Stimulated activated CD4-positive, alpha-beta T cell treated with anti-CD3 and anti-CD28 coated beads, Interleukin-1b, Interleukin-23, amount 100 ng/mL, for 4 hours (primary cell): Measurements from ENCODE around the gene ZNF607.

Experiments used
- DNase-seq, 2 donors: peaks; one replicate each; pipeline ENCODE4 v3.0.0-alpha.2; 2020; ENCODE audit warnings: low read depth in 2 of 2

Gene ZNF607

DNA sequence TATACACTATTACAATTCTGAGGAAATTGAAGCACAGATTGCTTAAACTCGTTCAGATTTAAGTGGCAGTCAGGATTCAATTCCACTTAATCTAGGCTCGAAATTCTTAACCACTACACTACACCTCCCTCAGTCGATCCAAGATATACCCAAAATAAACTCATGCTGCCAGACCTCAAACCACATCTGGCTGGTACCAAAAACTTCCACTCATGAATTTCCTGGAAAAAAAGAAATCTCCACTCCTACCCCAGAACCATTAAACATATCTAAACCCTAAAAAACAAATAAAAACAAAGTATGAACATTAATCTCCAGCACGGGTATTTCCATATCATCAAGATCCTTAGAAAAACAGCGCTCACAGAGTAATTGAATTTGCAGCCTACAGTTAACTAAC lies 65.4 kb downstream of the ZNF607 start:
- no peak for DNase-seq
